GM21786 (cell line): ENCODE measurements around the gene SCN5A.

ENCODE experiments used
- ATAC-seq: cut with Tn5 transposase; IDR thresholded peaks from one replicate; pipeline ENCODE4 v1.9.1; 2021; ENCODE audit not compliant: unreplicated experiment

The SCN5A gene

DNA sequence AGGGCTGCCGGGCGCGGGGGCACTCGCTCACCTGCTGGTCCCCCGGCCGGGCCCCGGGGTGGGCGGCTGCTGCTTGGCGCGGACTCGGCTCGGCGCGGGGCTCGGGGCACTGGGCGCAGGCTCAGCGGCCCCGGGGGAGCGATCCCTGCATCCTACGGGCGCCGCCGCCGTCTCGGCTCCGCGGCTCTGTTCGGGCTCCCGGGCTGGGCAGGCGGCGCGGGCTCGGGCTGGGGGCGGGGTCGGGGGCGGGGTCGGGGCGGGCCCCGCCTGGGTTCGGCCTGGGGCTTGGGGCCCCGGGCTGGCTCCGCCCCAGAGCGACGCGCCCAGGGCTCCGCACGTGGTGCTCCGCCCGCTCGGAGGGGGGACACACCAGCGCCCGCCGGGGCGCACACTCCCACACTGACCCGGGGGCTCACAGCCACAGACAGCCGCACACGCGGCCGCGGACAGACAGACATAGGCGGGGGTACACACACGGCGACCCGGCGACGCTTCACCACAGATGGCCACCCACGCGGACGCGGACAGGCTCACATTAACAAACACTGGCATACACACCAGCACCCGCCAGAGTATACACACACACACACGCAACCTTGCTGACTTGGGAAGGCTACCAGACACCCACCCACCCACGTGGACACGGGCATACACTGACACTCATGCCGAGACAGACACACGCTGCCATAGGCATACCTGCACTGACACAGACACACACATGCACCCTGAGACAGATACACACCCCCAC lies at the start of gene SCN5A:
Gene SCN5A, minus strand, starts transcription at position 188 of the 748 bp plus-strand sequence. CDS start 16,380 bp downstream, outside the sequence.
- no peak for ATAC-seq

DNA sequence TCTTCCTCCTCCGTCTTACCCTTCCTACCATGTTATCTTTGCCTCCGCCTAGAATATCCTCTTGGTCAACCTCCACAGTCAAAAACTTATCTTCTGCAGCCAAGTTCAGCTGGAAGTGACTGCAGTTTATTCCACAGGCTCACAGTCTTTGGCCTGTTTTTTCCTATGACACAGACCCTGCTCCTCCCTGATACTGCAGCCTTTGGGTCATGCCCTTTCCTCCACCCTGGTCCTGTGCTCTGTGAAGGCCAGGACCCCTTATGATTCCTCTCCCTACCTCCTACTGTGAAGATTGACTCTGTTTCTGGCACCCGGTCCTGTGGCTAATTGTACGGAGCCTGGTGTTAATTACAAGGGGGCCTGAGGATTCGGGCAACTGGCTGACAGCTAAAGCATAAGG lies 49.3 kb upstream of the SCN5A start:
- no peak for ATAC-seq

DNA sequence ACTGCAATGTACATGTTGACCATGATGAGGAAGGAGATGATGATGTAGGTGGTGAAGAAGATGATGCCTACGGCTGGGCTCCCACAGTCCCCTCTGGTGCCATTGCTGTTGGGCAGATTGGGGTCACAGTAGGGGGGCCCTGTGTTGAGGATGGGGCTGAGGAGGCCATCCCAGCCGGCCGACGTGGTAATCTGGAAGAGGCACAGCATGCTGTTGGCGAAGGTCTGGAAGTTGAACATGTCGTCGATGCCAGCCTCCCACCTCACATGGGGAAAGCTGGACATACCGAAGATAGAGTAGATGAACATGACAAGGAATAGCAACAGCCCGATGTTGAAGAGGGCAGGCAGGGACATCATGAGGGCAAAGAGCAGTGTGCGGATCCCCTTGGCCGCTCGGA lies 48.6 kb upstream of the SCN5A start:
- ATAC-seq, result no peak

DNA sequence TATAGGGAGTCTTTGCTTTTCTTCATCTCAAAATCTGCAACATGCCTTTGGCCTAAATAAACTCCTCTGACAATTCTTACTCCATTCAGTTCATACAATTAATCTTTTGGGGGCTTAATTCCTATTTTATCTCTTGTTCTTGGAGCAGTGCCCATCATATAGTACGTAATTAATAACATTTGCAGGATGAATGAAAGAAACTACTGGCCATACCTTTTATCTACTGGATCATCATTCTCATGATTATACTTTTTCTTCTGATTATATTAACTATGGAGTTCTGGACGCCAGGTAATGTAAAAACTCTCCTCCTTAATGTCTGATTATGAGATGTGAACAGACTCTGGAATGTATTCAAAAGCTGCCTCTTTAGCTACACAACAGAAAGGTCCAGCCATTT lies 46.5 kb upstream of the SCN5A start:
- ATAC-seq, result no peak

DNA sequence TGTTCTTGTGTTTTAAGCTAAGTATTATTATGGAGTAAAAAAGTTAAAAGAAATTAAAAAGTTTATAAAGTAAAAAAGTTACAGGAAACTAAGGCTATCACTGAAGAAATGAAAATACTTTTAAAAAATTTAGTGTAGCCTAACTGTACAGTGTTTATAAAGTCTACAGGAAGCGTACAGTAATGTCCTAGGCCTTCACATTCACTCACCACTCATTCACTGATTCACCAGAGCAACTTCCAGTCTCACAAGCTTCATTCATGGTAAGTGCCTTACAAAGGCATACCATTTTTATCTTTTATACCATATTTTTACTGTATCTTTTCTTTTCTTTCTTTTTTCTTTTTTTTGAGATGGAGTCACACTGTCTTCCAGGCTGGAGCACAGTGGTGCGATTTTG lies 40.7 kb upstream of the SCN5A start:
- no peak for ATAC-seq

DNA sequence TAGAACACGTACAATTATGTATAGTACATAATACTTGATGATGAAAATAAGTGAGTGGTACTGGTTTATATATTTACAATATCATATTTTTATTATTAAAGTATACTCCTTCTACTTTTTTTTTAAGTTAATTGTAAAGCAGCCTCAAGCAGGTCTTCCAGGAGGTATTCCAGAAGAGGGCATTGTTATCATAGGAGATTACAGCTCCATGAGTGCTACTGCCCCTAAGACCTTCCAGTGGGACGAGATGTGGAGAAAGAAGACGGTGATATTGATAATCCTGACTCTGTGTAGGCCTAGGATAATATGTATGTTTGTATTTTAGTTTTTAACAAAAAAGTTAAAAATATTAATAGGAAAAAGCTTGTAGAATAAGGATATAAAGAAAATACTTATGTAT lies 40.3 kb upstream of the SCN5A start:
- no peak for ATAC-seq

DNA sequence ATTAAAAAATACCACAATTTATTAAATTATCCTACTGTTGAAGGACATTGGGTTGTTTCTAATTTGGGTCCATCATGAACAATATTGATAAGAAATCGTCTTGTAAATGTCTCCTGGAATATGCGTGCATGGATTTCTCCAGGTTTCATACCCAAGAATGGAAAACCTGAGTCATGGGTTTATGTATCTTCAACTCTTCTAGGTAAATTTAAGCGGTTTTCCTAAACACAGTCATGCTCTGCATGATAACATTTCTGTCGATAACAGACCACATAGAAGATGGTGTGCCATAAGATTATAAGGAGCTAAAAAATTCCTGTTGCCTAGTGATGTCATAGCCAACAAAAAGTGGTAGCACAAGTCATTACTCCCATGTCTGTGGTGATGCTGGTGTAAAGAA lies 39.9 kb upstream of the SCN5A start:
- ATAC-seq, result no peak

DNA sequence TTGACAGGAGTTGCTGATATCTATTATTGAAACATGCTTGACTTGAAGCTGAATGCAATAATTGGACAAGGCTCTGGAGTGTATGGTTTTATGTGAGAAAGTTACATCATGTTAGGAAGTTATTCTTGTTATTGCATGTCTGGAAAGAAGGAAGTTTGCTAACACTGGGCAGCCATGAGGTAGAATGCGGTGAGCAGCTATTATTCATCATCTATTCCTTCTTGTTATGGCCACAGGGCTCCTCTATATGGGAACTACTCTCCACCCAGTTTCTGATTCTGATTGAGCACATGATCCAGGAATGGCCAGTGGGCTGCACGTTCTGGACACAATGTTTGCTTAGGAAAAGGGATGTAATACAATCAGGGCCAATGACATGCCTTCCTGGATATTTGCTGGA lies 37.8 kb upstream of the SCN5A start:
- no peak for ATAC-seq

DNA sequence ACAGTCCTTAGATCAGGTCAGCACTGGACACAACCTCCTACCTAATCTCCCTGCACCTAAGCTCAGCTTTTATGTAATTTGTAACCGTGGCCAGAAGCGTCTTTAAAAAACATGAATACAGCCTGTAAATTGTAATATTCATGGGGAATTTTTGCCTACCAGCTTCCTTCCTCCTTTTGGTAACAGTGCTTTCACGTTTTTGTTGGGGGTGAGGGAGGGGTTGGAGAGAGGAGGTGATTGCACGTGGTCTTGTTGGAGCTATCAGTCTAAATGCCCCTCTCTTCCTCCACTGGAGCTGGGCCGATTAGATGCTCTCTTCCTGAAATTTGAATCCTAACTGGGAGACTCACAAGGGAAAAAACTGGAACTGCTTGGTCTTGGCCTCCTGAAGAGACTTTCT lies 35.1 kb upstream of the SCN5A start:
- ATAC-seq, result no peak

DNA sequence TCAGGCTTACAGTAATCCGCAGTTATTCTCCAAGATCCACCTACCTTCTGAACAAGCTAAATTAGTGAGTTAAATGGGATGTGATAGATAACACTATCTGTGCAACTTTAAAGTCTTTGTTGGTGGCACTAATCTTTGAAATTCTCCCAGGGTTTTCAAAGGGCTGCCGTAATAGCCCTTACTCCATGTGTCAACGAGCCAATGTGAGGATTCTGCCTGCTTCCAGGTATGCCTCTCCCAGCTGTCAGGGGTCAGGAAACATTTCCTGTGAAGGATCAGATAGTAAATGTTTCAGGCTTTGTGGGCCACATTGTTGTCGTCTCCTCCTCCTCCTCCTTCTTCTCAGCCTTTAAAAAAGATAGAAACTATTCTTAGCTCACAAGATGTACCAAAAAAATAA lies 20.2 kb upstream of the SCN5A start:
- no peak for ATAC-seq

DNA sequence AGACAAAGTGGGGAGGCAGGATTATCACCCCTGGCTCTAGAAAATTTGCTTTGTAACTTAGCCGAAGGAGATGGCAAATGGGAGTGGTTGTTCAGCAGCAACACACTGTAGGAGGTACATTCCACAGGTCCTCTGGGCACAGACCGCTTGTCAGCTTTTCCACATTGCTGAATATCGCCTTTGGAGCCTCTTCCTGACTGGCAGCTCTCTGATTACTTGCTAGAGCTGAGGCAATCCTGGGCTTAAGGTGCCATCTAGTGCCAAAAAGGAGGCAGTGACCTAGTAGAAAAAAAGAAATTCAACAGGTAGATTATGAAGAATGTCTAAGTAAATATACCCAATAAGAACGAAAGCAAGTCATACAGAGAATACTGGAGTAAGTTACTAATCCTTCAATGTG lies 13.1 kb upstream of the SCN5A start:
- ATAC-seq, result no peak

DNA sequence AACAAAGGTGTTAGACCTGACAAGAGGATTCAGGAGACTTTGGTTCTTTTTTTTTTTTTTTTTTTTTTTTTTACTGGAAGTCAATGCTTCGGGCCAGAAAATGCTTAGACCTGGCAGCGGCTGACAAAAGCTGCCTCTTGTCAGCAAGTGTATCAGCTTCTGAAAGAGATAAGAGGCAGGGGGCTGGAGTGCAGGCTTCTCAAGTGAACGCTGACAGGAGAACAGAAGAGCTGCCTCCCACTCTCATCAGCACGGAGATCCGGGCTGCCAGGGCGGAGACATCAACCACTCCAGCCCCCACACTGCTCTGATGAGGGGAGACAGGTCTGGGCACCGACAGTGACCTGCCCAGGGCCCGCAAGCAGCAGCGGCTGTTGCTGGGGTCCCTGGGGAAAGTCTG lies 9.4 kb upstream of the SCN5A start:
- no peak for ATAC-seq

DNA sequence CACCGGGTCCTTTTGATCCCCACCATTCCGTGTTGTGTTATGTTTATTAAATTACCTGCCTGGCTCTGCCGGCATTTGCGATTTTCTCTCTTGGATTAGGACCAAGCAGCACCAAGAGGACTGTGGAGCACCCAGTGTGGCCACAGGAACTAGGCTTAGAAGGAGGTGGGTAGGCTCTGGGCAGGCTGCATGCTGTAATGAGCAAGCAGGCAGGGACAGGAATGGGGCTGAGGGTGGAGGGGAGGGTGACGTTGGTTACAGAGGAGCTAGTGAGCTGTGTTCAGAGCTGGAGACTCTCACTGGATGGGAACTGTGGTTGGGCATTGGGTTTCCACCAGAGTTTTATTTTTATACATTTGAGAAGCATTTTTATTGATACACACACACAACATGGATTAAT lies 7.9 kb upstream of the SCN5A start:
- ATAC-seq, result no peak

DNA sequence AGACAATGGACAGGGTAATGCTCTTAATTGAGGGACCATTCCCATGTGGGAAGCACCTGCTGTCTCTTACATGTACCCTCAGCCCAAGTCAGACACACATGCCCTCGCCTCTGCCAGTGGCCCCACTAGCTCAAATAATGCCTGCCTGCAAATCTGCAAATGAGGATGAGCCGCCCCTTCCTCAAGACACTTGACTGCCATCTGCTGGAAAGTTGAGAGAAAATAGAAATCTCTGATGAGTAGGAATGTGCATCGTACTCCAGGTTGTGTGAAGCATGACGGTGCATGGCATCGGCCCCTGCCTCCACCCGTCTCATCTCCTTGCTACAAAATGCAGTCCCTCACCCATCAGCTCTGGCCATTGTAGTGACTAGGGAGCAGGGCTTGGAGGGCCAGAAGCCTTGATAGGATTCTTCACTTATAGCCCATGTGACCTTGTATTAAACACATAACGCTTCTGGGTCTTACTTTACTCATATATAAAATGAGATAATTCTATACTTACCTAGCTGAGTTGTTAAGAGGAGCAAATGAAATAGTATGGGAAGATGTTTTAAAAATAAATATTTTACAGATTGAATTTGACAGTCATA lies 6.3 kb upstream of the SCN5A start:
- no peak for ATAC-seq

DNA sequence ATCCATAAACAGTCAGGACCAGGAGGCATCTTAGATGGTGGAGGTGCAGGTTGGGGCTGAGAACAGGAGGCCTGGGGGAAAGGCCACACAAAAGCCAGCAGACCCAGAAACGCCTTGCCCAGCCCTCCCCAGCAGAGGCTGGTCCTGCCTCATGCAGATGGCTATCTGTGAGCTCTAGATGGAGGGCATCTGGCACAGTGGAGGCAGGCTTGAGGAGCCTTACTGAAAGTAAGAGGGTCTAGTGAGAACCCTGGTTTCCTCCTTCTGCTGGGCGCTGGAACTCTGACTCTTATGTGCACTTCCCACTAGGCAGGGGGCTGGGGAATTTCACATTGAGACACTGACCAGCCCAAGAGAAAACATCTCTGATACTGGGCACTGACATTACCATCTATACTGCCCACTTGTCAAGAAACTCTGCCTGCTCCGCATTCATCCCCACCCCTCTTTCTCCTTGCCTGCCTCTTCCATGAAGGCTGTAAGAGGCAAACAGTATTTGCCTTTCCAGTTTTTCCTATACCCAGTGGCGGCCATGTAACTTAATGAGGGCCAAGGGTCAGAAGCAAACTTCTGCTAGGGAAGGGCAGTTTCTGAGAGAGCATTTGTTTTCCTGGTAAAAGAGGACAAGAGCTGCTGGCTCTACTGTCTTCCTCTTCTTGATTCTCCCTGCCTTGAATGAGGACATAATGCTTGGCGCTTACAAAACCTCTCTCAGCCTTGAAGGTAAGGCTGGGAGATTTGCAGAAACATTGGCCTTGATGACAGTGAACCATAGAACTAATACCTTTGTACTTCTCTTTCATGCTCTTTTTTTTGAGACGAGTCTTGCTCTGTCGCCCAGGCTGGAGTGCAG lies 4.4 kb upstream of the SCN5A start:
- ATAC-seq, result no peak

DNA sequence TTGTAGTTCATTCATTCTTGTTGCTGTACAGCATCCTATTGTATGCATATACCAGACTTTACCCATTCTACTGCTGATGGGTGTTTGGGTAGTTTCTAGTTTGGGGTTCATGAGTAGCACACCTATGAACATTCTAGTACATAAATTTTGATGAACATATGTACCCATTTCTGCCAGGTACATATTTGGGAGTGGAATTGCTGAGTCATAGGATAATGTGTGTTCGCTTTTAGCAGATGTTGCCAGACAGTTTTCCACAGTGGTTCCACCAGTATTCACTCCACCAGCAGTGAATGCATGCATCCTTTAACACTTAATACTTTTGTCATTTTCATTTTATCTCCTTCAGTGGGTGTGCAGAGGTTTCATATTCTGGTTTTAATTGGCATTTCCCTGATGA lies 3.4 kb upstream of the SCN5A start:
- ATAC-seq, result no peak

DNA sequence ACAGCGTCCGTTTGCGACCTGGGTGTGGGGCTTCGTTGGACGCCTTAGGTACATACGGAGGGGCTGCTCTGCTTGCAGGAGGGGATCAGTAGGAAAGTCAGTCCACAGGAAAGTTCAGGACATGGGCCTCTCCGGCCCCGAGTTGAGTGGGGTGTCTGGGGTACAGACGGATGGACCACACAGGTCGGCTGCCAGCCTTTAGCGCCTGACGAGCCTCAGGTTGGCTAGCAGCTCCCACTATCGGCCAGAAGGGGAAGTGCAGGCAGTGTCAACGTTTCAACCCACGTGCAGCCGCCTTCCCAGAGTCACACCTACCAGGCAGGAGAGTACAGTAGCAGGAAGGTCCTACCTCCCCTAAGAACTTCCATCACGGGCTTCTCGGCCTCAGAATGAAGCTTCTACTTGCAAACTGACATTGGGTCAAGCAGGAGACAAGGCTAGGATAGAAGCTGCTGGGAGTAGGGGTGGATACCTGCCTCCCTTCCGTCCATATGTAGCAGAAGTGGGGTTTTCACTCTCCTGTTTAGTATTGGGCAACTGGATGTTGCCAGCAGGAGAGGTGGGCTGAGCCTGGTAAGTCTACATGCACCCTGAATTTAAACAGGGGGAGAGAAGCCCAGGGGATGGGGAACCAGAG lies 1.8 kb upstream of the SCN5A start:
- ATAC-seq, result peak; percentile 71

DNA sequence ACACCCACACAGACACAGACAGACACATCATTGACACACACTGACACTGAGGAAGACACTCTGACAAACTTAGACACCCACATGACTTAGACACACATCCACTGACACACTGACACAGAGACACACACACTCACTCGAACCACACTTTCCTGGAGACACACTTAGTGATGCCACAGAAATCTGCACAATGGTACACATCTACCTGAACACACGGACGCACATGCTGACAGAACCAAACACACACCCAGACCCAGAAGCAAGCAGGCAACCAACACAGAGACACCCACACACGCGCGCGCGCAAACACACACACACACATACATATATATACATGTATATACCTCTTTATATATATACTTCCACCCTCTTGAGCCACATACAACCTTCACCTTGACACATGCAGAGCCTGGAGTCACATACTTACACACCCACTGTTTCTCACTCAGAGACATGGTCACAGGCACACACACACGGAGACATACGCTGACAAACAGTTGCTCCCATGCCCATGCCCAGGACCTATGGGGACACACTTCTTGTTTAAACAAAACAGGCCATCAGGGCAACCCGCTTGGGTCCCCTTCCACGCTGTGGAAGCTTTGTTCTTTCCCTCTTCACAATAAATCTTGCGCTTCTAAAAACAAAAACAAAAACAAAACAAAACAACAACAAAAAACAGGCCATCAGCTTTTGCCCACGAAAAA lies 913 bp upstream of the SCN5A start:
- no peak for ATAC-seq

DNA sequence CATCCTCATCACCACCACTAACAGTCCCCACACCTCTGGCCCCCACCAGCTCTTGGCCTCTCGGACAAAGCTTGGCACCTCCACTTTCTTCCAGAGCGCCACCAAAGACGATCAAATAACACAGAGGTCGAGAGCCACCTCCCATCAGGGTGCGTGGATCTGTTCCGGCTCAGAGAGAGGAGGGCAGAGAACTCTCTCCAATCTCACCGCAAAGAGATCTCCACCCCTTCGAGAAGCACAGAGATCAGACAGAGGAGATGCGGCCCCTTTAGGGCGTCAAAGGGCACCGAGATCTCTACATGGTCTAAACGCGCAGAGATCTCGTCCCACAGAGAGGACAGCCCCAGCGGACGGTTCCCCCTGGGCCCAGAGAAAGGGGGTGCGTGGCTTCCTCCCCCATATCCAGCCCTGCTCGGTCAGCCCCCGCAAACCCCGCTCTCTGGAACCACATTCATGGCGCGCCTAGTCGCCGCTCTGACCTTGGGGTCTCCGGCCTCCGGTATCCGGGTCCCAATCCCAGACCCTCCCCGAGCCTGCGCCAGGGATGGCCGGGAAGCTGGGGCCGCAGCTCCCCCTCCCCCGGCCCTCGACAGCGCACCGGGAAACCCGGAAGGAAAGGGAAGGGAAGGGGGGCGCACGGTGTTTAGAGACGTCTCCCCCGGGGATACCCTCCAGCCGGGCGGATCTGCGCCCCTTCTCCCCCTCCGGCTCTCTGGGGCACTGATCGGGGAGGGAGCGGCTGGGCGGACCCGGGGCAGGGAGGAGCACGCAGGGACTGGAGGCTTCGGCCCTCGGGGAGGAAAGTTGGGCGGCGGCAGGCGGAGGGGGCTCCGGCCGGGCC lies 608 bp downstream of the SCN5A start:
- ATAC-seq, result no peak

DNA sequence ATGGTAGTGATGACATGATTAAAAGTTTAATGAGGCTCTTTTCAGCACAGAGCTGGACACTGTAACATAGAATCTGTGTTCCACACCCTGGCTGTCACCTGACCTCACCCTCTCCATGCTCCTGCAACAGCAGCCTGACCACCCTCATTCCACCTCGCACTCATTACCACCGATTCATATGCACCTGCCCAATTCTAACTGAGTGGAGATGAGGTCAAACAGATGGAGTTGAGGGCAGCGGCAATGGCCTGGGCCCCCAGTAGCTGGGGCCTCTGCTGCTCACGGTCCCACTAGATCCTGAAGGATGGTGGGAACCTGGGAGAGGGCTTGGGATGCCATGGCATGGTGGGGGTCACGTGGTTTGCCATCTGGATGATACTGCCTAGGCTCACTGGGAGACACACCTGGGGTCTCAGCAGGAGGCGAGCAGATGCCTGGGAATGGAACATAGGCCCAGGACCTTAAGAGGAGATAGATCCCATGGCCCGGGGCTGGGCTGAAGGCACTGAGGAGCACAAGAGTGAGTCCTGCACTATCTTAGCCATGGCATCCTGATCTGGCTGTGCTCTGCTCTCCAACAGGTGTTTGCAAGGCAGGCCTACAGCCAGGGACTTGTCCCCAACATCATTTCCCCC lies 1.3 kb downstream of the SCN5A start:
- no peak for ATAC-seq
